ENCODE measurements around the gene SNX17.

Gene SNX17

GRCh38 chr2:27369471-27370025, 868 bp upstream of the SNX17 start:
- DNase-seq: peak; percentile 12

- no peak for DNase-seq
Measured at GRCh38 chr2:27370816-27371620, 602 bp downstream of the SNX17 start.

DNA sequence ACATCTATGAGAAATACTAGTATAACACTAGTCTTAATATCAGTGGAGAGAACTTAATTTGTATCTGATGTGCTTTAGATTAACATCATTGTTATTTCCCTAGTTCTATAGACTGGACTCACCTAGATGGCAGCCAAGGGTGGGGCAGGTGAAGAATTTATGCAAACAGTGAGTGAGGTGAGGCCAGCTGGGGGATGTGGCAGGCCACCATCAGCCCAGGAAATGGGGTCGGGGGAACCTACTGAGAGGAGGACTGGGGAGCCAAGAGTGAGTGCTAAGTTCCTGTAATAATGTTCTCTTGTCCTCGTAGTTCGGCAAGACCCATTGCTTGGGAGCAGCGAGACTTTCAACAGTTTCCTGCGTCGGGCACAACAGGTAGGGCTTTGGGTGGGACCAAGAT, 2.5 kb downstream of the SNX17 start:
- no peak for DNase-seq

GRCh38 chr2:27373567-27373966, 3.2 kb downstream of the SNX17 start:
- no peak for DNase-seq

GRCh38 chr2:27375513-27376099, 5.2 kb downstream of the SNX17 start:
- no peak for DNase-seq

DNA sequence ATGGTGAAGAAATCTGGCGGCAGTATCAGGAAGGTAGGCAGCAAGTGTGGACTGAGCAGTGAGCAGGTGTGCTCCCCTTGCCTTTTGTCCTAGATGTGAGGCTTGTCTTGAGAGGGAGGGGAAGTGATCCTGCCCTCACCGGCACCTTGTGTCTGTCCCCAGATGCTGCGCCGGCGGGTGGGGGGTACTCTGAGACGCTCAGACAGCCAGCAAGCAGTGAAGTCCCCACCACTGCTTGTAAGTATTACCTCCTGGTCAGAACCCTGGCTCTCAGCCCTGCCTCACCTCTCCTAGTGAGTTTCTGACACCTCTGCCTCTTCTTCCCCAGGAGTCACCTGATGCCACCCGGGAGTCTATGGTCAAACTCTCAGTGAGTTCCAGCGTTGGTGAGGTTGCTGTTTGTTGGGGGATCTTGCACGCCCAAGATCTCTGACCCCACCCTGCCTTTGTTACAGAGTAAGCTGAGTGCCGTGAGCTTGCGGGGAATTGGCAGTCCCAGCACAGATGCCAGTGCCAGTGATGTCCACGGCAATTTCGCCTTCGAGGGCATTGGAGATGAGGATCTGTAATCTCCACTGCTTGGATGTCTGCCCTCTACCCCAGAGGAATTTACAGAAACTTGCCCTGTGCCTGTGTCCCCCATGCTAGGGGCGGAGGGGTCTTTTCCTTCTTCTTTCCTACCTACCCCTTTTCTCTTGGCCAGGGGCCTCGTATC, 5.9 kb downstream of the SNX17 start:
- DNase-seq: no peak

GRCh38 chr2:27376866-27377617, 6.6 kb downstream of the SNX17 start:
- DNase-seq: no peak

GRCh38 chr2:27377618-27378095, 7.2 kb downstream of the SNX17 start:
- DNase-seq: no peak

DNA sequence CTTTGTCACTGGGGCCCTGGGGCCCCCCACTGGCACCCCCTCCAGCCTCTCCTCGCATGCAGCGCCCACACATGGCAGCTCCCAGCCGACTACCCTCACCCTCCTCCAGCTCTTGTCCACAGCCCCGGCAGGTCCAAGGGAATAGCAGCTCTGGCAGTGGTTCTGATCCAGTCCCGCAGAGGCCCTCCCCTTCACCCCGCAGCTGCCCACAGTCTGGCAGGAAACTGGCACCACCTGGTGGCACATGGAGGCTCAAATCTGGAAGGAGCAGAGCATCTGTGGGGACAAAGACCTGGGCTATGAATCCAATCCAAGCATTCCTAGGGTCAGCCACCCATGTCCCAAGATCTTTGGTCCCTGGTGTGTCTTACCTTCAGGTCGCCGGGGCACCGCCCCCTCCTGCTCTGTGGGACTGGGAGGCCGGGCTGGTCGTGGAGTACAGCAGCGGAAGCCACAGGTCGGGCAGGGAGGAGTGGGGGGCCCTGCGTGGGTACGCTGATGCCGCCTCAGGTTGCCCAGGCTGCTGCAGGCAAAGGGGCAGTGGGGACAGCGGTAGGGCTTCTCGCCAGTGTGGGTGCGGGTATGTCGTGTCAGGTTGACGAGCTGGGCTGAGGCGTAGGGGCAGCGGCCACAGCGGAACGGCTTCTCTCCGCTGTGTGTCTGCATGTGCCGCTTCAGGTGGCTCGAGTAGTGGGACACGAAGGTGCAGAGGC, 7.8 kb downstream of the SNX17 start:
- no peak for DNase-seq

GRCh38 chr2:27378809-27379290, 8.4 kb downstream of the SNX17 start:
- no peak for DNase-seq

DNA sequence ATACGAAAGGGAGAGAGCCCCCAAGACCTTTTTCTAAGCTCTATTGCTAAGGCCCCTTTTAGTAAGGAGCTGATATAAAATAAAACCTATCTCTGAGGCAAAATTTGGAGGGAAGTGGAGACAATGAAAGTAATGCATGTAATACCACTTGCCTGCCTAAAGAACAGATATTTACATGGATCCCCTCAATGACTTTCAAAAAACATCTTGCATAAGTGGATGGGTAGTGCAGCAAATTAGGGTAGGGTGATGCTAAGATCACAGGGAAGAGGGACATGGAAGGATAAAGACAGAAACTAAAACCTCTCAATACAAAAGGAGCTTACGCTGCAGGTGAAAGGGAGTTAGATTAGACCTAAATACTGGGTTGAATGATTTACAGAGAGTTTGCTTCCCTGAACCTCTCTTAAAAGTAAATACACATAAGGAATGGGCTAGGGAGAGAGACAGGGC, 9.0 kb downstream of the SNX17 start:
- DNase-seq: no peak

DNA sequence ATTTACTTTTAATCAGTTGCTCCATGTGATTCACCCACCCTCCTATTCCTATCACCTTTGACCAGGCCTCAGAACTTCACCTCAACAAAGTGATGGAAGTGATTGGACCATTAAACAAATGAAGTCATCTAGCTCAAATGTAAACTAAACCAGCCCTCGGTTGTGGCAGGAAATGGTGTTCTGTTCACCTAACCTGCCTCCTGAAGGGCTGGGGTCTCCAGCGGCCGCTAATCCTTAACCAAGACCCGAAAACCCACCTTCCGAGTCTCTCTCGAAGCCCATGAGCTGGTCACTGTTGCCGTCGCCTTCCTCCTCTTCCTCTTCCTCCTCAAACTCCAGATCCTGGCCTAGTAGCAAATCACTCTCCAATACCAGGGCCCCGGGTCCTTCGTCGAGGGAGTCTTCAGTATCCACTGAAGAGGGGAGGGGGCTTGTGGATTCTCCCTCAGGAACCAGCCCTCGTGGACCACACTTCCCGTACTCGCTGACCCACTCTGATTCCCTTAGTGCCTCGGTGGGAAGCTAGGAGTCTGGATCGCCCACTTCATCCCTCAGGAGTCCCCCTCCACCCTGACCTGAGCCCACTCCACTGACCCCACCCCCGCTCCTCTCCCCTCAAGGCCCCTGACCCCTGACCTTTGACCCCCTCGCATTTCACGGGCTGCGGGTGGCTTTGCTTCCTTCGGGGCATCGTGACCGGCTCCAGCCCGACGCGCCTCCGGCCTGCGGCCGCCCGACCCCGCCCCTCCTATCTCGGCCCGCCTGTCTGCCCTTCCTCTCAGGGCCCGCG, 9.6 kb downstream of the SNX17 start:
- peak; percentile 39 for DNase-seq

- DNase-seq: peak; percentile 94
Measured at GRCh38 chr2:27380626-27381545, 10.5 kb downstream of the SNX17 start, which contains the start of gene ZNF513. Gene ZNF513, minus strand, starts transcription at chr2:27380734. Its CDS starts 208 bp downstream, at chr2:27380526.

DNA sequence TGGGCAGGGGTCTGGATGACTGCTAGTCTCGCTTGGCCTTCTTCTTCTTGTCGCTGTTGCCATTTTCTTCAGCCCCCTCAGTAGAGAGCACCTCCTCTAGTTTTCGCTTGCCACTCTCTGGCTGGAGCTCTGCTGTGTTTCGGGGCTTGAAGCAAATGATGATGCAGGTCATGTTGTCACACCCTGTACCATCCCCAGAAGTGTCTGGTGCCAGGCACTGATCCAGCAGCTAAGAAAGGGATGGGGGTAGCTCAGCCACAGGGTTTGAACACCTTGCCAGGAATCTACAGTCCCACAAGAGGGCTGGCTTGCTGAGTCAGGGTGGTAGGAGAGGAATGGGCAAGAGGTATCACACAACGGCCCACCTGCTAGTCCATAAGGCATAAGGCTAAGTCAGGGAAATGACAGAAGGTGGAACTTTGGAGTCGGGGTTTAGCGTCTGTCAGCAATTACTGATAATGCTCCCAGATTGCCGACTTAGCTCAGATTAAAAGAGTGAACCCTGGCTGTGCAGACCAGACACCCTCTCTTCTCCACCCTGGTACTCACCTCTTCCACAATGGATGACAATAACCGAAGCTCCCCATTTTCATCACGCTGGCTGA, 11.3 kb downstream of the SNX17 start:
- DNase-seq: no peak

GRCh38 chr2:27390822-27391679, 20.6 kb downstream of the SNX17 start:
- no peak for DNase-seq

- DNase-seq: no peak
Measured at GRCh38 chr2:27393225-27393624, 22.8 kb downstream of the SNX17 start.

DNA sequence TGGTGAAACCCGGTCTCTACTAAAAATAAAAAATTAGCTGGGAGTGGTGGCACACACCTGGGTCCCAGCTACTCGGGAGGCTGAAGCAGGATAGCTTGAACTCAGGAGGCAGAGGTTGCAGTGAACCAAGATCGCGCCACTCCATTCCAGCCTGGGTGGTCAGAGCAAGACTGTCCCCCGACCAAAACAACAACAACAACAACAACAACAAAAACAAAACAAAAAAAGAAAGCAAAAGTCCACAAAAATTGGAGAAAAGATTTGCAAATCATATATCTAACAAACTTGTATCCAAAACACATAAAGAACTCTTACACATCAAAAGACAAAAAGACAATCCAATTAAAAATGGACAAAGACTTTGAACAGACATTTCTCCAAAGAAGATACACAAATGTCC, 28.5 kb downstream of the SNX17 start:
- DNase-seq: no peak

All from NCI-H1105 (cell line).